SKM-1 (cell line): ENCODE data around the gene ICA1L.
"Not testable (repeated sequence)": the region's sequence is repeated elsewhere in the genome, so short reads cannot be mapped to it uniquely, and the experiment has no call there.

Experiments
- DNase-seq: peaks from one replicate; lab custom pipeline; 2025; ENCODE audit not compliant: unreplicated experiment; lab: John Stamatoyannopoulos, UW

The ICA1L gene

GRCh38 chr2:202871300-202872141 lies at the start of gene ICA1L:
TSS of gene ICA1L (minus strand) at chr2:202871766. CDS start at chr2:202829009, 42,757 bp downstream.
- DNase-seq = peak; percentile 16

- no peak for DNase-seq
These were observed 47.3 kb upstream of the ICA1L start for GRCh38 chr2:202918860-202919259.

GRCh38 chr2:202912342-202913201 lies 41.0 kb upstream of the ICA1L start:
- DNase-seq = not testable (repeated sequence)

DNA sequence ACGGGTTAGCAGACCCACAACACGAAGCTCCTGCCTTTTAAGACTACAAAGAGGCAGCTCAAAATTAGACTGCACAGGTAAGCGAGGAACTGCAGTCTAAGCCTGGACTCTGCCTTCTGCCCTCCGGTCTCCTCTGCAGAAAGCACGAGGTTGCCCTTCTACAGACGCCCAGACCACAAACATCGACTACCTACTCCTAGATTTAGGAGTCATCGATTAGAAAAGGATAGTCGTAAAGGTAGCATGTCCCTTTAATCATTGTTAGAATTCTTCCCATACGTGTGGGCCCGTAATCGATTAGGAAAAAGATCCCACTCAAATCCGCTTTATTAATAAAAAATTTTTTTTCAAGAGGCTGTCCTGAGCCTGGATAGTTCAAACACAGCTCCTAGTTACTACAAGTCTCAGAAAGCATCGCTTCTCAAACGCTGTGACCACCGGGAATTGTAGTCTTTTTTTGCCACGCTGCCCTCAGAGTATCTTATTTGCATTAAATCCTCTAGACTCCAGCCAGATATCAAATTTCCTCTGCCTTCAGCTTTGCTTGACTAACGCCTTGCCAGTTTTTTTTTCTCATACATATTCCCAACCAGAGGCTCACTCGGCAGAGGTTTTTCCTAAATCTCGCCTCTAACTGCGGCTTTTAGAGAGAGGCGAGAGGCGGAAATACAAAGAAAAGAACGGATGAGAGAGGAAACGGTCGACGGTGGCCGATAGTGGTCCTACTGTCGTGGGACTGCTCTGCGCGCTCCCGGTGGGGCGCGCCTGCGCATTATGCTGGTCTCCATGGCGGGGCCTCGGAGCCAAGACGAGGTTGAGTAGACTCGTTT lies 40.2 kb upstream of the ICA1L start, which contains the start of the genes CARF and WDR12:
Gene CARF (plus strand): TSS at position 764 of the 830 bp plus-strand sequence. CDS start 29,628 bp downstream, outside the sequence.
Gene WDR12 (minus strand): TSS at position 162 of the 830 bp plus-strand sequence. CDS start 197 bp downstream, outside the sequence.
- DNase-seq = peak; percentile 91

GRCh38 chr2:202911203-202911511 lies 39.6 kb upstream of the ICA1L start:
- no peak for DNase-seq

DNA sequence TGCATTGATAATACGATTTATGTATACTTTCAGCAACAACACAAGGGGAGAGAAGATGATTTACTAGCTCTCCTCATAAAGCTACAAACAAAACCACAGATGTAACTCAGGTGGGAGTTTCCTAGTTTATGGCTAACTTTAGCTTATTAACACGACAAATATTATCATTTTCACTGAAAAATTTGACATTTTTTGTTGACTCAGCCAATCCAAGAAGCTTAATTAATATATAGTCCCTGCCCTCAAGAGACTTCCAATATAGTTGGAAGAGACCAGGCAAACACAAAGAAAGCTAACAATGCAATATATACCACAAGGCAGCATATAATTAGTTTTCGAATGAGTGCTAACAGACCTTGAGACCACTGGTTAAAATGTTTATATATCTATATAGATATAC lies 39.1 kb upstream of the ICA1L start:
- no peak for DNase-seq

GRCh38 chr2:202910250-202910649 lies 38.7 kb upstream of the ICA1L start:
- DNase-seq = not testable (repeated sequence)

- no peak for DNase-seq
These were observed 38.0 kb upstream of the ICA1L start for GRCh38 chr2:202909394-202910192.

DNA sequence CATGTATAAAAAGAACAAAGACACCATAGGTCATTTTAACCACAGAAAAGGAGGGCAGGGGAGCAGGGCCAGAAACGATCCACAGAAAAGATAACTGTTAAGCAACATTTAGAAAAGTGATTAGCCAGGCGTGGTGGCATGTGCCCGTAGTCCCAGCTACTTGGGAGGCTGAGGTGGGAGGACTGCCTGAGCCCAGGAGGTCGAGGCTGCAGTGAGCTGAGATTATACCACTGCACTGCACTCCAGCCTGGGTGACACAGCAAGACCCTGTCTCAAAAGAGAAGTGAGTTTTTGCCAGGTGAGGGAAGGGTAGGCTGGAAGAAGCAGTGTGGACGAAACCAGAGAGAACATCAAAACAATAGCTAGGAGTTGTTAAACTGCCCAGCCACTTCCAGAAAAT lies 36.6 kb upstream of the ICA1L start:
- no peak for DNase-seq

GRCh38 chr2:202905507-202905906 lies 33.9 kb upstream of the ICA1L start:
- DNase-seq = not testable (repeated sequence)

DNA sequence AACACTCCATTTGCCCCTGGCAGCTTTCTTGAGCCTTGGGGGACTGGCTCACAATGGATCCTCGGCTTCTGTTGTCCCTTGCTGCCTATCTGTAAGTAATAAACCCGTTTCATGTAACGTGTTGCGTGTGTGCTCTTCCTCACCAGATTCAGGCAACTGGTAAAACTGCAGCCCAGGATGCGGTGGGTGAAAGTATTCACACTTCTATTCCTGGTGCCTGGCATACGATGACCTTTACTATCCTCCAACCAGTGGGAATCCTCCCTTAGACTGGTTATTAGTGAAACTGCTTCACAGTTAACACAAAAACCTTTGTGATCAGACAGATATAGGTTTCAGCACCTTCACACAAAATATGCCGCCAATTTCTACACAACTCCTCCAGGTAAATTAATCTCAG lies 13.6 kb upstream of the ICA1L start:
- no peak for DNase-seq

DNA sequence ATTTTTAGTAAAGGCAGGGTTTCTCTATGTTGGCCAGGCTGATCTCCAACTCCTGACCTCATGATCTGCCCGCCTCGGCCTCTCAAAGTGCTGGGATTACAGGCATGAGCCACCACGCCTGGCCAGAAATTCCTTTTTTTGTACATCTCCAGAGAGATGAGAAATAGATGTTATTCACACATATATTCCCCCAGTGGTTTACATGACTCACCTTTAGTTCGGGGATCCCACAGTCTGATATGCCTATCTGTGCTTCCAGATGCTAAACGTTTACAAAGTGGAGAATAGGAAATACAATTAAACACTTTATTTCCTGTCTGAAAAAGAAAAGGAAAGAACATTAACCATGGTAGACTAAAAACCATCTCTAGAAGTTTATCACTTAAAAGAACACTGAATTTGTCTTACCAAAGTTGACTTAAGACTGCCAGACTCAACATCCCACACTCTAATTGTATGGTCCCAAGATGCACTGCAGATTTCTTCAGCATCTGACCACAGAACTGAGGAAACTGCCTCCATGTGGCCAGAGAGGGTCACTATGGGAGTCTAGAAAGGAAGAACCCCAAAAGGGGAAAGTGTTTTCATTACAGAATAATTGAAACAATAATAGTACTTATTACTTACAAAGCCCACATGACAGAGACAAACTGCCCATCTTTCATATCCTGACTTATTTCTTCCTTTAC lies 12.6 kb upstream of the ICA1L start:
- no peak for DNase-seq

GRCh38 chr2:202881570-202881969 lies 10.0 kb upstream of the ICA1L start:
- no peak for DNase-seq

DNA sequence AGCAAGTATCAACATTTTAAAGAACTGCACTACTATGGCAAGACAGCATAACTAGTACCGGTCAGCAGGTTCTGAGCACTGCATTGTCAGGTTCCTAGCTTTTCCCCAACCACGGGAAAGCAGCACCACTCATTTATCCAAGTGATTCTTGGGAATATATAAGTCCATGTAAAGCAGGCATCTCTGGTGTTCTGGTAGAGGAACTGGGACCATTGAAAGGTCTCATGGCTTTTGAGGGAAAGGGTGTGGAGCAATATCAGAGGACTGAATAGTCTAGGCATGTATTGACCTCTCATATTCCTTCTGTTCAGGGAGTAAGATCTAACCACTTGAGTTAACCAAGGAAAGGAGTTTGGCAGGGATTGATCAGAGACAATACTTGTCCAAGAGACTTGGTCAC lies 6.1 kb upstream of the ICA1L start:
- no peak for DNase-seq

GRCh38 chr2:202870431-202871299 lies 901 bp downstream of the ICA1L start:
- DNase-seq = peak; percentile 24

DNA sequence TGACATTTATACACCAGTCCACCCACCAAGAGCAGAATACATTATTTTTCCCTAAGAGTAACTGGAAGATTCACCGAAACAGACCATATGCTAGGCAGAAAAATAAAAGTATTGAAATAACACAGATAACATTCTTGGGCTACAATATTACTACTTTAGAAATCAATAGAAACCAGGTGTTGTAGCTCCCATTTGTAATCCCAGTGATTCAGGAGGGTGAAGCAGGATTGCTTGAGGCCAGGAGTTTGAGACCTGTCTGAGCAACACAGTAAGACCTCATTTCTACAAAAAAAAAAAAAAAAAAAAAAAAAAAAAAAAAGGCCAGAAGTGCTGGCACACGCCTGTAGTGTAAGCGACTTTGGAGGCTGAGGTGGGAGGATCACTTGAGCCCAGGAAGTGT lies 9.6 kb downstream of the ICA1L start:
- DNase-seq = no peak

DNA sequence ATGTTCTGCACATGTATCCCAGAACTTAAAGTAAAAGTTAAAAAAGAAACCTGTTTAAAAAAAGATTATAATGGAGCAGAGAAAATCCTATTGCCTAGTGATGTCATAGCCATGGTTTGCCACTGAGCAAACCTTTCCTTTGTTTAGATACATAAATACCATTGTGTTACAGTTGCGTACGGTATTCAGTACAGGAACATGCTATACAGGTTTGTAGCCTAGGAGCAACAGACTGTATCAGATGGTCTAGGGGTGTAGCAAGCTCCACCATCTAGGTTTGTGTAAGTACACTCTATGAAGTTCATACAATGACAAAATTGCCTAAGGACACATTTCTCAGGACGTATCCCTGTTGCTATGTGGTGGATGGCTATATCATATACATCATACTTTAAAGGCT lies 13.0 kb downstream of the ICA1L start:
- DNase-seq = no peak

DNA sequence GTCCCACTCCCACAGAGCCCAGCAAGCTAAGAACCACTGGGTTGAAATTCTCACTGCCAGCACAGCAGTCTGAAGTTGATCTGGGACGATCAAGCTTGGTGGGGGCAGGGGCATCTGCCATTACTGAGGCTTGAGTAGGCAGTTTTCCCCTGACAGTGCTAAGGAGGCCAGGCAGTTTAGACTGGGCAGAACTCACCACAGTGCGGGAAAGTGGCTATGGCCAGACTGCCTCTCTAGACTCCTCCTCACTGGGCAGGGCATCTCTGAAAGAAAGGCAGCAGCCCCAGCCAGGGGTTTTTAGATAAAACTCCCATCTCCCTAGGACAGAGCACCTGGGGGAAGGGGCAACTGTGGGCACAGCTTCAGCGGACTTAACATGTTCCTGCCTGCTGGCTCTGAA lies 22.2 kb downstream of the ICA1L start:
- not testable (repeated sequence) for DNase-seq

DNA sequence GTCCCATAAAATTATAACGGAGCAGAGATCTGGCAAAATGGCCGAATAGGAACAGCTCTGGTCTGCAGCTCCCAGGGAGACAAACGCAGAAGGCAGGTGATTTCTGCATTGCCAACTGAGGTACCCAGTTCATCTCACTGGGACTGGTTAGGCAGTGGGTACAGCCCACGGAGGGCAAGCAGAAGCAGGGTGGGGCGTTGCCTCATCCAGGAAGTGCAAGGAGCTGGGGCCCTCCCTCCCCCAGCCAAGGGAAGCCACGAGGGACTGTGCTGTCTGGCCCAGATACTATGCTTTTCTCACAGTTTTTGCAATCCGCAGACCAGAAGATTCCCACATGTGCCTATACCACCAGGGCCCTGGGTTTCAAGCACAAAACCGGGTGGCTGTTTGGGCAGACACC lies 22.8 kb downstream of the ICA1L start:
- peak; percentile 28 for DNase-seq
